ENCODE measurements around the gene ABCD3.
"Not testable (repeated sequence)": the region's sequence is repeated elsewhere in the genome, so short reads cannot be mapped to it uniquely, and the experiment has no call there.

ABCD3 gene

DNA sequence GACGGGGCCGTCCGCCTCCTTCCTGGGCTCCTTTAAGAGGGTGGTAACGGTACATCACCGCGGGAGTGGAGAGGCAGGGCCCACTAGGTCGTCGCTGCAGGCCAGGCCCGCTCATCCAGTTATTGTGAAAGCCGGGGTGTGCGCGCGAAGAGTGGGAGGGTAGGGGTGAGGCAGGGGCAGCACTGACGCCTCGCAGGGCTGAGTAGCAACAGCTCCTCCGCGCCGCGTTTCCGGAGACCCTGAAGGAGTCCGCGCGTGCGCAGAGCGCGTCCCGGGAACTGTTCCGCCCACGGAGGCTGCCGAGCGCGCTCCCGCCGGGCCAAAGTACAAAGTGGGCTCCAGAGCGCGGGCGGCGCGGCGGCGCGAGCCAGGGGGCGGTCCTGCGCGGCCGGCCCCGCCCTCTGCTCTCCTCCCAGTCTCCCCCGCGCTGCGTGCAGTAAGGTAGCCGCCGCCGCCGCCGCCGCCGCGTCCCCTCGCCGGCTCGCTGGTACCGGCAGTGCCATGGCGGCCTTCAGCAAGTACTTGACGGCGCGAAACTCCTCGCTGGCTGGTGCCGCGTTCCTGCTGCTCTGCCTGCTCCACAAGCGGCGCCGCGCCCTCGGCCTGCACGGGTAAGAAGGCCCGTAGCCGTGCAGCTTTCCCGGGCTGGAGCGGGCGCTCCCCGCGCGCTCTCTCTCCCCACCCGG, at the start of gene ABCD3:
Gene ABCD3, plus strand, starts transcription at position 412 of the 686 bp plus-strand sequence. Its CDS starts 90 bp downstream, at position 502.
- peak; percentile 88 to 98 for DNase-seq

GRCh38 chr1:94372771-94373170, 45.4 kb upstream of the ABCD3 start:
- DNase-seq: not testable (repeated sequence)

- DNase-seq: not testable (repeated sequence)
Observed at GRCh38 chr1:94373311-94373710, 44.9 kb upstream of the ABCD3 start.

- not testable (repeated sequence) for DNase-seq
Observed at GRCh38 chr1:94375666-94376065, 42.5 kb upstream of the ABCD3 start.

DNA sequence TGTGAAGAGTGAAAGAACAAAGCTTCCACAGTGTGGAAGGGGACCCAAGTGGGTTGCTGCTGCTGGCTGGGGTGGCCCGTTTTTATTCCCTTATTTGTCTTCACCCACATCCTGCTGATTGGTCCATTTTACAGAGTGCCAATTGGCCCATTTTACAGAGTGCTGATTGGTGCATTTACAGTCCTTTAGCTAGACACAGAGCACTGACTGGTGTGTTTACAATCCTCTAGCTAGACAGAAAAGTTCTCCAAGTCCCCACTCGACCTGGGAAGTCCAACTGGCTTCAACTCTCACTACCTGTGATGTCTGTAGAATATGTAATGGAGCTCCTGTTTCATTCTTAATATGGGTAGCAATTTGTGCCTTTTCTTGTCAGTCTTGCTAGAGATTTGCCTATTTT, 39.7 kb upstream of the ABCD3 start:
- not testable (repeated sequence) for DNase-seq

- DNase-seq: no peak
Observed at GRCh38 chr1:94379615-94380014, 38.6 kb upstream of the ABCD3 start.

DNA sequence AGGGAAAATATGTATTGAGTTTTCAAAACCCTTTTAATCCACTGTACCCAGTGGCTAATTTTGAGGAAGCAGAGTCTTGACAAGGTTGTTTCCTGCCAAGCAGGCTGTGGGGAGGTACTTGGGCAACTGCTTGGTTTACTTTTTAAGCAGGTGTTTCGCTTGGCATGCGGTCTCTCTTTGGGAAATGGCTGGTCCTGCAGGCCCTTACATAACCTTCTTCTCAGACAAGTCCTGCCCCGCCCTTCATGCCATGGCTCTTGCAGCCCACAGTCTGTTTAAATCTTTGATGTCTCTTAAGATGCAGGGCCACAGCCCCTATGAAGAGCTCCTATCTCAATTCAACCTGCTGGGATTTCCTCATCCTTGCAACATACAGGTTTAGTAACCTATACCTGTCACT, 36.0 kb upstream of the ABCD3 start:
- peak in 1 of 2 experiments; percentile 27 for DNase-seq

DNA sequence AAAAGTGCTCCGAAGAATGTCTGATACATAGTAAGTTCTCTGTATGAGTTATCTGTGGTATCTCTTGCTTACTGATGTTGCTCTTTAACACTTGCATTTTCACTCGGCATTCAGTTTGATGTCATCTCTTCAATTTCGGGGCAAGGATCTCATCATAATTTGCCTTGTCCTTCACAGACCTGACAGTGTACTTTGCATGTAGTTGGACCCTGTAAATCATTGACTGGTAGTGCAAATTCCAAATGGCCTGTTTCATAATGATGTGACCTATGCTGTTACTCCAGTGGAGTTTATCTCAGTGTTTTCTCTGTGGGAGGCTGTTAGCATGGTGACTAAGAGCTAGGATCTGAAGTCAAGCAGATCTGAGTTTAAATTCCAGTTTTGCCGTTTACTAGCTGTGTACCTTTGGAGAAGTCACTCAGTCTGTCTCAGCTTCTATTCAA, 34.2 kb upstream of the ABCD3 start:
- DNase-seq: peak; percentile 72 to 83

- DNase-seq: peak in 1 of 2 experiments; percentile 43
Observed at GRCh38 chr1:94384485-94385265, 33.5 kb upstream of the ABCD3 start.

DNA sequence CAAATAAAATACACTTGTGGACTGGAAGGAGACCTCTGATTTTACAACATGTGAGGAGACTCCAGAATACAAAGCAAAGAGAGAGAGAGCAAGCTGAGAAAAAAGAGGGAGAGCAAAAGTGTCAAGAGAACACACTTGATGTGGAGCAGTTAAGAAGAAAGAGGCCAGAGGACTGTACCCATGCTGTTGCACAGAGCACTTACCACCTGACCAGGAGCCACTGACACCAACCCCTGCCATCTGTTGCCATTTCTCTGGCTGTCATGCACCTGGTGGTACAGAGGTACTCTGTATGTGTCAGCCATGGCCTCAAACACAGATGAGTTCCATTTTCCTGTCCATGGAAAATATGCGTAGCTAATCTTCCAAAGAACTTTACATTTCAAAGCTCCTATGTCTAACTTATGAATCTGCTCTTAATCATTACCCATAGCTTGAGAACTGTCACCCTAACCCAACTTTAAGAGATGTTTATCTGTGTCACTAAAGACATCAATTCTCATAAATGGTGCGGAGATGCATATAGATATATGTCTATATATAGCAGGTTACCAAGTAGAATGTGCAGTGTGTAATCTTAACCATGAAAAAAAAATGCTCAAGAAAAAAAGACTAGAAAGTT, 32.8 kb upstream of the ABCD3 start:
- DNase-seq: no peak

- DNase-seq: no peak
Observed at GRCh38 chr1:94389298-94389697, 28.9 kb upstream of the ABCD3 start.

DNA sequence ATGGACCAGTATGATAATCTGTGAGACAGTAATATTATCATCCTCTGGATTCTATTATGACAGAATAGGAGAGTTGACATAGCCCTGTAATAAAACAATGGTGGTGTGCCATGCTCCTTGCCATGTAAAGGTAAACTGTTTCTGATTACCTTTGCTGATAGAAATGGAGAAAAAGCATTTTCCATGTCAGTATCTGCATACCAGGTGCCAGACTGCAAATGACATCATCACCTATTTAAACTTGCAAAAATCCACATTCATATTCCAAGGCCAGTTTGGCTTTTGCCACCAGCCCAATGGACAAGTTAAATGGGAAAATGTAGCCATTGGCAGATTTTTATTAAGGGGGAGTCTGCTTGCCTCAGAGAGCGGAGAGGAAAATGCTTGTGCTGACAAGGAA, 23.9 kb upstream of the ABCD3 start:
- no peak for DNase-seq

- DNase-seq: no peak
Observed at GRCh38 chr1:94395231-94395630, 23.0 kb upstream of the ABCD3 start.

DNA sequence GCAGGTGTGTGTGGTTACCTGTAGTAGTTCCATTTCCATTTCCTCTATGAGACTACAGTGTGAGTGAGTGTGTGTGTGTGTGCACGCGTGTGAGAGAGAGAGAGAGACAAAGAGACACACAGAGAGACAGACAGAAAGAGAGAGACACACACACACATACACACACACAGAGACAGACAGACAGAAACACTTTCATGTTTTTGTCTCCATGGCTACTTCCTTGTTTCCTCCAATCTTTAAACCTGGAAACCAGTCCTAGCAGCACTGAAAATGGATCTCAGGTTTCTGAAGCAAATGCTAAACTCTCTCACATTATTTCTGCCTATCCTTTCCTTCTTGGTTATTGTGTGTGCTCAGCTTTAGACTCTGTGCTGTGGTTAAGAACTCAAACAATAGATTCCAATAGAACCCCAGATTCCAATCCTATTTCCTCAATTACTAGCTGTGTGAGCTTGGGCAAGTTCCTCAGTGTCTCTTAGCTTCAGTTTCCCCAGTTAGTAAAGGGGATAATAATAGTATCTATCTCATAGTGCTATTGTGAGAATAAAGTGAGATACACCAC, 22.4 kb upstream of the ABCD3 start:
- DNase-seq: no peak

GRCh38 chr1:94396356-94397010, 21.7 kb upstream of the ABCD3 start:
- DNase-seq: no peak

DNA sequence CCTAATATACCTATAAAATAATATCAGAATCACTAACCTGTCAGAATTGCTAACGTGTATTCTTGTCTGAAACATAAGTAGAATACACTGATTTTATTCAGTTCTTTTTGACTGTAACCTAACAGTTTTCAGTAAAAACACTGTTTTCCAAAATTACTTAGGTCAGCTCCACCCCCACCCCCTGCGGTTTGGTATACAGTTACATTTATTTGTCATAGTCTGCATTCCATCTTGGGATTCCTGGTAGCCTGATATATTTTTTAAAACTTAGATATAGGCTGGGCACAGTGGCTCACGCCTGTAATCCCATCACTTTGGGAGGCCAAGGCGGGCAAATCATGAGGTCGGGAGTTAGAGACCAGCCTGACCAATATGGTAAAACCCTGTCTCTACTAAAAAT, 19.8 kb upstream of the ABCD3 start:
- DNase-seq: no peak

DNA sequence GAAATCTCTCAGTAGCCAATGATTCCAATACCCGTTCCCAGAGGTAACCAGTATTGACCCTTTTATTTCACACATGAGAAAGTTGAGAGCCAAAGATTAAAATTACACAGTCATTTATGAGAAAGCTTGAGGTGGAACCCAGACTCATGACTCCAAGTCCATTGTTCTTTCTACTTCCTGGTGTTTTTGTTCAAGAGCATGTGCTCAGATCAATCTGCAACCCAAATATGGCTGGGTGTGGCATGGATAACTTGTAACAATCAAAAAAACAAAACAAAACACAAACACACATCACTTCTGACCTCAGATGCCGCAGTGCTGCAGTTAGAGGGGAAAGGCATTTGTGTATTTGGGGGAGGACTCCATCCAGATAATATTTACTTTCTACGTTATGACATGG, 18.7 kb upstream of the ABCD3 start:
- no peak for DNase-seq

- DNase-seq: no peak
Observed at GRCh38 chr1:94401206-94401605, 17.0 kb upstream of the ABCD3 start.

DNA sequence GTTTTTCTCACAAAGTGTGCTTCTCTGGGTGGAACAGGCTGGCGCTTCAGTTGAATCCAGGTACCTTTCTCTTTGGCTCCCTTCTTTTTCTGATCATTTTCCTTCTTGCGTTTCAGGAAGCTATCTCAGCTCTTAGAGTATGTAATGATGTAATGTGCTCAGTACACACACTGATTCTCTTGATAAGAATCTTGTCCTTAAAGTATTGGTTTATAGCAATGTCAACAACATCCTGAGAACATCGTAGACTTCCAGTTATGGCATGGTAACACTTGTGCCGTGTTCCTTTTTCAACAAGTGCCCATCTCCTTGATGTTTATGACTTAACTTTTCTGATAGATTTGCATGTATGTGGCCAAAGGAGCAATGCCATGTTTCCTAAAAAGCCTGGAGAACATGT, 11.7 kb upstream of the ABCD3 start:
- DNase-seq: no peak

DNA sequence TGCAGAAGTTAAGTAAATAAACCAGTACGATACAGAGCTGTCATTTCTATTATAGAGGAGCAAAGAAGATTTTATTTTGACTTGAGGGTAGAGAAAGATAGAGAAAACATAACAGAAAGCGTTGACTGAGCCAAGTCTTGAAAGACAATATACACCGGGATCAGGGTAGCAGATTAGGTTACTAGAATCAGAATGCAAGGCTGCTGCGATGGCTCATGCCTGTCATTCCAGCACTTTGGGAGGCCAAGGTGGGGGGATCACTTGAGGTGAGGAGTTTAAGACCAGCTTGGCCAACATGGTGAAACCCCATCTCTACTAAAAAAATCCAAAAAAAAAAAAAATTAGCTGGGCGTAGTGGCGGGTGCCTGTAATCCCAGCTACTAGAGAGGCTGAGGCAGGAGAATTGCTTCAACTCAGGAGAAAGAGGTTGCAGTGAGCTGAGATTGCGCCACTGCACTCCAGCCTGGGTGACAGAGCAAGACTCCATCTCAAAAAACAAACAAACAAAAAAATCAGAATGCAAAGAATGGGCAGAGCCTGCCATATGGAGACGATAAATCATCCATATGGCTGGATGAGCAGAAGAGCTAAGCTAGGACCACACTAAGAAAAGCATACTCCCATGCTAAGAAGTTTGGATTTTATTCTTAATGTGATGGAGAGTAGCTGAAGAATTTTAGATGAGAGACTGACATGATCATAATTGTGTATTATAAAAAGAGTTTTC, 9.9 kb upstream of the ABCD3 start:
- no peak for DNase-seq

DNA sequence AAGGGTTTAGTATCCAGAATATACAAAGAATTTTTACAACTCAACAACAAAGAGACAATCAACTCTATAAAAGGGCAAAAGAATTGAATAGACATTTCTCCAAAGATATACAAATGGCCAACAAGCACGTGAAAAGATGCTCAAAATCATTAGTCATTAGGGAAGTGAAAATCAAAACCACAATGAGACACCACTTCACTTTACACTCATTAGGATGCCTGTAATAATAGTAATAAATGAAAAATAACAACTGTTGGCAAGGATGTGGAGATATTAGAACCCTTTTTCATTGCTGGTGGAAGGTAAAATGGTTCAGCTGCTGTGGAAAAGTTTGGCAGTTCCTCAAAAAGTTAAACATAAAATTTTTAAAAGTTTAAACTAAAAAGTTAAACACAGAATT, 7.0 kb upstream of the ABCD3 start:
- no peak for DNase-seq

GRCh38 chr1:94413311-94413710, 4.9 kb upstream of the ABCD3 start:
- no peak for DNase-seq

Measured in NCI-H526 (cell line).